Stomach (tissue), 9 donors: ENCODE results near the gene PHLDA1. TPM values are rescaled to one million over a fixed set of nuclear protein-coding genes. Genes with fewer than 3 reads are reported as not detected.
A peak's percentile ranks its signal among the peaks of the same experiment; 100 is the strongest.

Source experiments
- DNase-seq, 2 donors: peaks; one replicate each; pipeline versions ENCODE4 v3.0.0 to v3.0.0-alpha.2; 2013 to 2019
- H3K27ac ChIP-seq, 5 donors: fragments of 200-600 bp in 4 of 5; sonication (generic) in 4 of 5; one replicate each; pipeline ENCODE4 v1.5.1; 2013 to 2019; ENCODE audit warnings: mild to moderate bottlenecking in 1 of 5, moderate library complexity in 1 of 5
- H3K27me3 ChIP-seq, 3 donors: fragments of 200-600 bp; sonication (generic); one replicate each; pipeline ENCODE4 v1.5.1; 2017 to 2019; ENCODE audit warnings: mixed run types in 1 of 3
- H3K36me3 ChIP-seq, 4 donors: fragments of 200-600 bp; sonication (generic); 1 replicate in 3 of 4; 2 replicates in 1 of 4; pipeline ENCODE4 v1.5.1; 2016 to 2019
- H3K4me1 ChIP-seq, 4 donors: fragments of 200-600 bp; sonication (generic); one replicate each; pipeline ENCODE4 v1.5.1; 2016 to 2019
- H3K4me3 ChIP-seq, 4 donors: fragments of 200-600 bp; sonication (generic) in 3 of 4; one replicate each; pipeline ENCODE4 v1.5.1; 2016 to 2019; ENCODE audit warnings: mild to moderate bottlenecking in 1 of 4
- H3K9me3 ChIP-seq, 4 donors: fragments of 200-600 bp; sonication (generic); one replicate each; pipeline ENCODE4 v1.5.1; 2016 to 2019
- CTCF ChIP-seq, 7 experiments: fragments of 450-650 bp in 4 of 7; fragments of 200-600 bp in 3 of 7; sonication (generic) in 3 of 7; IDR thresholded peaks; one replicate each; pipeline ENCODE4 v1.5.1; 2016 to 2019; ENCODE audit warnings: antibody characterized with exemption in 7 of 7, control low read depth in 2 of 7, mild to moderate bottlenecking in 1 of 7
- EP300 ChIP-seq: sonication (generic); formaldehyde crosslinking; IDR thresholded peaks from one replicate; pipeline ENCODE4 v1.6.1; 2017; ENCODE audit warnings: antibody characterized with exemption
- POLR2A ChIP-seq, 4 donors: fragments of 450-650 bp; IDR thresholded peaks; one replicate each; pipeline ENCODE4 v1.6.1; 2016; ENCODE audit warnings: antibody characterized with exemption in 4 of 4, control low read depth in 2 of 4, mild to moderate bottlenecking in 1 of 4, moderate library complexity in 1 of 4
- POLR2AphosphoS5 ChIP-seq, 3 donors: sonication (generic); formaldehyde crosslinking; IDR thresholded peaks; one replicate each; pipeline ENCODE4 v1.6.1; 2016; ENCODE audit warnings: antibody characterized with exemption in 3 of 3
- WGBS, 5 donors: extraction: QIAGEN DNeasy Blood & Tissue Kit in 3 of 5; methylation state at CpG; one replicate each; pipeline versions ENCODE4 v1.1.5 to v1.1.7; 2013 to 2018; 5-methylcytosine and 5-hydroxymethylcytosine counted together
- intact Hi-C: fragments of 100-400 bp; cut with DNase I; formaldehyde crosslinking; loops from one replicate; pipeline ENCODE4 v1.15.1; 2023; ENCODE audit warnings: low total_unique reads
- polyA plus RNA-seq, 3 donors: library from polyadenylated mRNA; stranded (reverse); fragments of 200-250 nt; gene quantifications; one replicate each; pipeline ENCODE4 v1.2.3, GENCODE V29; 2013
- total RNA-seq, 5 donors: library from RNA; depleted of rRNA; stranded (reverse); fragments of >200 nt; gene quantifications; one replicate each; pipeline versions ENCODE4 v1.1.0 to v1.2.3, GENCODE V29; 2014 to 2016
- donor health status: healthy with polysubstance abuse.
- donor health status: Bipolar disorder and iron deficiency.
- donor health status: healthy.

Gene PHLDA1
- total and polyA plus RNA-seq, 8 donors: 4.9 to 62.4 (median 16.5) TPM

DNA sequence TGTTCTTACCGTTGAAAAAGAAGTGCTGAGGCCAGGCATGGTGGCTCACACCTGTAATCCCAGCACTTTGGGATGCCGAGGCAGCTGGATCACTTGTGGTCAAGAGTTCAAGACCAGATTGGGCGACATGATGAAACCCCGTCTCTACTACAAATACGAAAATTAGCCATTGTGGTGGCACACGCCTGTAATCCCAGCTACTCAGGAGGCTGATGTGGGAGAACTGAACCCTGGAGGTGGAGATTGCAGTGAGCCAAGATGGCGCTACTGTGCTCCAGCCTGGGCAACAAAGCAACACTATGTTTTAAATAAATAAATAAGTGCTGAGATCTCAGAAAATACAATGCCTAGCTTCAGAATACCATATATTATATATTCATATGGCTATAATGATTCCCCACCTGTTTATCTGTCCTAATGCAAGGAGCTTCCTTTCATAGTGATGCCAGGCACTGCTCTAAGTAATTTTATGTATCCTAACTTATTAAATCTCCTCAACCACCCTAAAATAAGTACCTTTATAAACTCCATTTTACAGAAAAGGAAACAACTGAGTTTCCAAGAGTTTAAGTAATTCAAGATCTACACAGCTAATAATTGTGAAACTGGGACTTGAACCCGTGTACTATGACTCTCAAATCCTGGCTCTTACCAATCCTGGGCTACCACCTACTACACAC, 7.3 kb downstream of the PHLDA1 start:
- H3K9me3 ChIP-seq: no peaks in the 10 kb centered on the region
- WGBS, 5 donors: 87 to 92% (median 90%) methylated on average over 8 of the region's 8 CpGs
- H3K4me3 ChIP-seq: no peak overlapping the region
- H3K4me1 ChIP-seq: peaks cover 0 to 43% (median 4%) of the 10 kb centered on the region in 4 donors
- intact Hi-C loops: no loop called here
- H3K36me3 ChIP-seq: no peaks in the 10 kb centered on the region
- H3K27ac ChIP-seq: peak overlapping the region in 1 of 5 donors; percentile 97
- H3K27me3 ChIP-seq: no peaks in the 10 kb centered on the region
- no peak for TF ChIP-seq POLR2AphosphoS5 (IDR thresholded peaks at IDR 0.05)
- TF ChIP-seq POLR2A (IDR thresholded peaks at IDR 0.05): no peak
- no peak for TF ChIP-seq EP300
- TF ChIP-seq CTCF (IDR thresholded peaks at IDR 0.05): no peak
- DNase-seq: no peak

GRCh38 chr12:76023069-76023690, 8.4 kb downstream of the PHLDA1 start:
- no peak overlapping the region for H3K4me3 ChIP-seq
- WGBS, 5 donors: 88 to 98% (median 98%) methylated on average over 2 of the region's 2 CpGs
- no peaks in the 10 kb centered on the region for H3K36me3 ChIP-seq
- intact Hi-C loops: no loop called here
- DNase-seq: no peak
- TF ChIP-seq POLR2AphosphoS5 (IDR thresholded peaks at IDR 0.05) (no peak), POLR2A (IDR thresholded peaks at IDR 0.05) (no peak), EP300 (no peak), CTCF (IDR thresholded peaks at IDR 0.05) (no peak)
- H3K9me3 ChIP-seq: no peaks in the 10 kb centered on the region
- no peaks in the 10 kb centered on the region for H3K27me3 ChIP-seq
- H3K27ac ChIP-seq: no peak overlapping the region
- peaks cover 0 to 35% (median 2%) of the 10 kb centered on the region in 4 donors for H3K4me1 ChIP-seq

- no peak overlapping the region for H3K27ac ChIP-seq
- TF ChIP-seq POLR2AphosphoS5 (IDR thresholded peaks at IDR 0.05): no peak
- TF ChIP-seq EP300: no peak
- TF ChIP-seq CTCF (IDR thresholded peaks at IDR 0.05): no peak
- TF ChIP-seq POLR2A (IDR thresholded peaks at IDR 0.05): no peak
- H3K4me3 ChIP-seq: no peak overlapping the region
- no peaks in the 10 kb centered on the region for H3K9me3 ChIP-seq
- intact Hi-C loops: no loop called here
- no peaks in the 10 kb centered on the region for H3K36me3 ChIP-seq
- H3K27me3 ChIP-seq: no peaks in the 10 kb centered on the region
- no peak for DNase-seq
- WGBS, 5 donors: 85 to 95% (median 92%) methylated on average over 3 of the region's 3 CpGs
- H3K4me1 ChIP-seq: peaks cover 0 to 33% (median 2%) of the 10 kb centered on the region in 4 donors
Measured at GRCh38 chr12:76022506-76022905, 9.1 kb downstream of the PHLDA1 start.

DNA sequence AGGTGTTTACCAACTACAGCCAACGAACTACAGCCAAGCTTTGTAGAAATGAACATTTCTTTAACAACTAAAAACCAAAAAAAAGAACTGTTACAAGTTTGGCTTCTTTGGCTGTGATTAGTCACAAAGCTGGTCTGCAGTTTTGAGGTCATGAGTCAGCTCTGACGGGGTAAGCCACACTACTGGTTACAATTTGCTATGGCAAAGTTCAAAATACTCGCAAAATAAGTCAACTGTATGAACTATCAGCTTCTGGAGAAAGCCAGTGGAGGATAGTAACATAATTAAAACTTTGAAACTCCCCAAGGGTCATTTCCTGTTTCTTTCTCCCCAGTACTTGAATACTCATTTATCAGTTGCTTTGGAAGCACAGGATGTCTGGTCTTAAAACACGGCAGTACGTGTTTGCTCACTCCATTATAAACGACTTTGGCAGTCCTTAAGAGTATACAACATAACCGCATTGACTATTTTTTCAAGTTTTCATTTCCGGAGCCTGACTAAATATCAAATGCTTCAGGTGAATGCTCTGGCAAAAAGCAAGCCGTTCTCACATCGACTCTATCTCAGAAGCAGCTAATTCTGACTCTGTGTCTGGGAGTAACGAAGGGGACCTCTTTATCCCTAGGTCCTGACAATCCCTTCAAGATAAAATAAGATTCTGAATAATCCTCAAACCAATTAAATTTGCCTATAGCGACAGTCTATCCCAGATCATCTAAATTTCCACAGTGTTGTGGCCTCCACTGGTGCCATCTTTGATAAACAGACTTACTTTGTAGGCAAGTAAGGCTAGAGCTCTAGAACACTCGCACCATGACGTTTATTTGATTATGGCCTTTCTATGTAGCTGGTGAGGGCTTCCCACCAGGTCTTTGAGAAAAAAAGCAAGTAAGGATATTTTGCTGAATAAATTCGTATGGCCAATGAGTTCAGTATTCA, 10.6 kb downstream of the PHLDA1 start:
- WGBS, 5 donors: 32 to 47% (median 38%) methylated on average over 15 of the region's 15 CpGs
- DNase-seq: peak in 1 of 2 donors; percentile 78
- H3K4me1 ChIP-seq: peaks cover 0 to 18% (median 2%) of the 10 kb centered on the region in 4 donors
- H3K27ac ChIP-seq: peak overlapping the region in 4 of 5 donors; percentile 61 to 85 (median 72)
- TF ChIP-seq POLR2AphosphoS5 (IDR thresholded peaks at IDR 0.05): peak in 1 of 3 donors; percentile 37
- no peak for TF ChIP-seq CTCF (IDR thresholded peaks at IDR 0.05)
- TF ChIP-seq EP300: no peak
- TF ChIP-seq POLR2A (IDR thresholded peaks at IDR 0.05): no peak
- no peaks in the 10 kb centered on the region for H3K36me3 ChIP-seq
- H3K4me3 ChIP-seq: no peak overlapping the region
- intact Hi-C loops: no loop called here
- H3K27me3 ChIP-seq: no peaks in the 10 kb centered on the region
- no peaks in the 10 kb centered on the region for H3K9me3 ChIP-seq
